Measurements from ENCODE around the gene MBNL1.

GRCh38 chr3:152430223-152431002 lies 161.7 kb downstream of the MBNL1 start:
- TF ChIP-seq CTCF (IDR thresholded peaks at IDR 0.05): no peak
- TF ChIP-seq EZH2 (IDR thresholded peaks at IDR 0.05): no peak
- TF ChIP-seq EZH2phosphoT487 (IDR thresholded peaks at IDR 0.05): no peak

Measured in neural progenitor cell (in vitro differentiated cells).